Trophoblast cell (in vitro differentiated cells and primary cell): ENCODE data around the gene ZHX3.
"Not testable (repeated sequence)": the region's sequence is repeated elsewhere in the genome, so short reads cannot be mapped to it uniquely, and the experiment has no call there.

ENCODE experiments used
- DNase-seq, 2 donors: peaks; one replicate each; pipeline ENCODE4 v3.0.0-alpha.2; 2016
- H2AFZ ChIP-seq: 2 replicates; pipeline ENCODE4 v1.6.1; 2013; ENCODE audit warnings: low read length, moderate library complexity, mild to moderate bottlenecking; ENCODE audit not compliant: insufficient read depth, poor library complexity
- H2AK5ac ChIP-seq: 2 replicates; pipeline ENCODE4 v1.6.1; 2013; ENCODE audit warnings: mild to moderate bottlenecking, low read length
- H2BK120ac ChIP-seq: 2 replicates; pipeline ENCODE4 v1.6.1; 2013; ENCODE audit warnings: low read length, mild to moderate bottlenecking, moderate library complexity; ENCODE audit not compliant: insufficient read depth, poor library complexity
- H2BK12ac ChIP-seq: 2 replicates; pipeline ENCODE4 v1.6.1; 2013; ENCODE audit warnings: mild to moderate bottlenecking, low read length, moderate library complexity
- H2BK5ac ChIP-seq: 2 replicates; pipeline ENCODE4 v1.6.1; 2013; ENCODE audit warnings: low read length, low read depth, moderate library complexity, mild to moderate bottlenecking; ENCODE audit not compliant: poor library complexity
- H3K14ac ChIP-seq: 2 replicates; pipeline ENCODE4 v1.6.1; 2013; ENCODE audit warnings: mild to moderate bottlenecking, low read length
- H3K18ac ChIP-seq: 2 replicates; pipeline ENCODE4 v1.6.1; 2013; ENCODE audit warnings: mild to moderate bottlenecking, low read length
- H3K23ac ChIP-seq: 2 replicates; pipeline ENCODE4 v1.6.1; 2013; ENCODE audit warnings: low read length
- H3K27ac ChIP-seq: 2 replicates; pipeline ENCODE4 v1.5.1; 2013; ENCODE audit warnings: low read depth, mild to moderate bottlenecking, inconsistent platforms, low read length, moderate library complexity
- H3K27me3 ChIP-seq: 2 replicates; pipeline ENCODE4 v1.6.1; 2013; ENCODE audit warnings: inconsistent platforms, mild to moderate bottlenecking, low read length, moderate library complexity; ENCODE audit not compliant: insufficient read depth
- H3K36me3 ChIP-seq, 2 experiments: 1 replicate in 1 of 2; 2 replicates in 1 of 2; pipeline ENCODE4 v1.6.1; 2013; ENCODE audit warnings: low read length in 2 of 2, mild to moderate bottlenecking in 2 of 2, moderate library complexity in 1 of 2; ENCODE audit not compliant: insufficient read depth in 2 of 2, control insufficient read depth in 1 of 2
- H3K4ac ChIP-seq: 2 replicates; pipeline ENCODE4 v1.6.1; 2013; ENCODE audit warnings: low read depth, mild to moderate bottlenecking, low read length, moderate library complexity
- H3K4me1 ChIP-seq, 2 experiments: 1 replicate in 1 of 2; 2 replicates in 1 of 2; pipeline ENCODE4 v1.6.1; 2013; ENCODE audit warnings: low read length in 2 of 2, mild to moderate bottlenecking in 2 of 2, moderate library complexity in 1 of 2; ENCODE audit not compliant: insufficient read depth in 2 of 2, control insufficient read depth in 1 of 2
- H3K4me2 ChIP-seq: 2 replicates; pipeline ENCODE4 v1.6.1; 2013; ENCODE audit warnings: inconsistent platforms, mild to moderate bottlenecking, low read length, moderate library complexity
- H3K4me3 ChIP-seq: 2 replicates; pipeline ENCODE4 v1.5.1; 2013; ENCODE audit warnings: mild to moderate bottlenecking, low read depth, low read length, inconsistent platforms
- H3K79me1 ChIP-seq: one replicate; pipeline ENCODE4 v1.6.1; 2013; ENCODE audit warnings: low read length
- H3K79me2 ChIP-seq: 2 replicates; pipeline ENCODE4 v1.6.1; 2013; ENCODE audit warnings: low read length, mild to moderate bottlenecking; ENCODE audit not compliant: control insufficient read depth, insufficient read depth, poor library complexity
- H3K9ac ChIP-seq: 2 replicates; pipeline ENCODE4 v1.6.1; 2013; ENCODE audit warnings: mild to moderate bottlenecking, low read length
- H3K9me3 ChIP-seq: 2 replicates; pipeline ENCODE4 v1.6.1; 2013; ENCODE audit warnings: low read depth, mild to moderate bottlenecking, control low read depth, inconsistent platforms, low read length; ENCODE audit not compliant: insufficient read depth
- H4K12ac ChIP-seq: 2 replicates; pipeline ENCODE4 v1.6.1; 2013; ENCODE audit warnings: low read depth, mild to moderate bottlenecking, low read length, moderate library complexity
- H4K8ac ChIP-seq: 2 replicates; pipeline ENCODE4 v1.6.1; 2013; ENCODE audit warnings: low read depth, mild to moderate bottlenecking, low read length, moderate library complexity
- H4K91ac ChIP-seq: one replicate; pipeline ENCODE4 v1.6.1; 2013; ENCODE audit warnings: low read depth, mild to moderate bottlenecking, low read length, moderate library complexity
- WGBS: extraction: QIAGEN DNeasy Blood & Tissue Kit; methylation state at CpG from one replicate; pipeline ENCODE4 v1.1.7; 2013; ENCODE audit warnings: missing lambda C conversion rate; ENCODE audit not compliant: insufficient read length, insufficient coverage; ENCODE audit errors: extremely low coverage; 5-methylcytosine and 5-hydroxymethylcytosine counted together

Gene ZHX3

DNA sequence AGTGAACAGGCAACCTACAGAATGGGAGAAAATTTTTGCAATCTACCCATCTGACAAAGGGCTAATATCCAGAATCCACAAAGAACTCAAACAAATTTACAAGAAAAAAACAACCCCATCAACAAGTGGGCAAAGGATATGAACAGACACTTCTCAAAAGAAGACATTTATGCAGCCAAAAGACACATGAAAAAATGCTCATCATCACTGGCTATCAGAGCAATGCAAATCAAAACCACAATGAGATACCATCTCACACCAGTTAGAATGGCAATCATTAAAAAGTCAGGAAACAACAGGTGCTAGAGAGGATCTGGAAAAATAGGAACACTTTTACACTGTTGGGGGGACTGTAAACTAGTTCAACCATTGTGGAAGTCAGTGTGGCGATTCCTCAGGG, 80.7 kb downstream of the ZHX3 start:
- H3K23ac ChIP-seq, result not testable (repeated sequence)

DNA sequence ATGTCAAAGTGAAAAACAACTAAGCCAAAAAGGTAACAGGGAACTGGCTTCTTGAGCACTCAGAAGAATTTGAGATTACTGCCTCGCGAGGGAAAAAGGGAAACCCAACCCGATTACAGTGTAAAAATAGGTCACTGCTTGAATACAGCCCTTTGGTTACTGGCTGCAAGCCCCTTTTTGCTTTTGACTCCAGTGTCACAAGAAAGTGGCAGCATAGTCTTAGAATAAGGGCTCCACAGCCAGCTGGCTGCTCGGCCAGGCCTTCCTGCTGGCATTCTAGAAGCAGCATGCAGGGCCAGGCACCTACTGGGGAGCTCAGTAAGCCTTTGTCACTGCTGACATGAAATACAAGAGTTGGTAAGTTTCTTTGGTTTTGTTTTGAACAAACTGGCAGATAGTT, 83.0 kb downstream of the ZHX3 start:
- WGBS, result no CpG with 5 or more reads among the region's 4 CpGs
- no peak overlapping the region for H3K27ac ChIP-seq

More for the DNA sequence above, 80.7 kb downstream of the ZHX3 start:
- not testable (repeated sequence) for H2AK5ac ChIP-seq, H2AFZ ChIP-seq, H2BK120ac ChIP-seq, H4K91ac ChIP-seq, H4K12ac ChIP-seq, H3K4ac ChIP-seq, H3K4me3 ChIP-seq, H3K18ac ChIP-seq, H4K8ac ChIP-seq, H3K27ac ChIP-seq, H2BK5ac ChIP-seq, H3K4me2 ChIP-seq, H3K79me1 ChIP-seq, H3K36me3 ChIP-seq, H3K14ac ChIP-seq, H2BK12ac ChIP-seq, DNase-seq, H3K9me3 ChIP-seq, H3K27me3 ChIP-seq, H3K4me1 ChIP-seq, H3K79me2 ChIP-seq, H3K9ac ChIP-seq
- WGBS, result no CpG with 5 or more reads among the region's 1 CpG

DNA sequence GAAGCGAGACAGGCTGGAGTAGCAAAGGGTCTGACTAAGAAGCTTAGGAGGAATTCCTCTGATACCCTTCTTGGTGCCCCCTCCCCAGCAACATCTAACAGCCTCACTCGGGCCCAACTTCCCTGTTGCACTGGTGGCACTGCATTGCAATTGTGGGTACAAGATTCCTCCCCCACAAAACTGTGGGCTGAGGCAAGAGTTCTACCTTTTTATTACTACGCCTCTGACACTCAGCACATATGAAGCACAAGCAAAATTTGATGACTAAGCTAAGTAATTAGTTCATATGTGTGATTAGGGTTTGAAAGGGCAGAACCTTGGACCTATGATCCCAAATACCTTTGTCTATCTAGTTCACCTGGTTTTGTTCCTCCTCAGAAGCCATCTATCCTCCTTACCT, 83.5 kb downstream of the ZHX3 start:
- H2BK120ac ChIP-seq, result no peak overlapping the region
- no peak overlapping the region for H3K27ac ChIP-seq
- WGBS, result no CpG with 5 or more reads among the region's 3 CpGs
- no peaks in the 10 kb centered on the region for H3K79me2 ChIP-seq
- no peak overlapping the region for H2BK5ac ChIP-seq
- H4K12ac ChIP-seq, result no peak overlapping the region
- H3K4me1 ChIP-seq, result peaks cover 0 to 3% of the 10 kb centered on the region in 2 experiments
- H3K18ac ChIP-seq, result no peak overlapping the region
- no peaks in the 10 kb centered on the region for H3K9me3 ChIP-seq
- no peak overlapping the region for H4K91ac ChIP-seq
- no peak overlapping the region for H2BK12ac ChIP-seq
- H3K9ac ChIP-seq, result no peak overlapping the region
- no peak overlapping the region for H4K8ac ChIP-seq
- no peak overlapping the region for H3K14ac ChIP-seq
- DNase-seq, result peak in 1 of 2 donors; percentile 4
- H3K4ac ChIP-seq, result no peak overlapping the region
- no peaks in the 10 kb centered on the region for H3K36me3 ChIP-seq
- H3K79me1 ChIP-seq, result no peaks in the 10 kb centered on the region
- H2AK5ac ChIP-seq, result no peak overlapping the region
- no peak overlapping the region for H3K4me2 ChIP-seq
- H2AFZ ChIP-seq, result no peak overlapping the region
- no peak overlapping the region for H3K23ac ChIP-seq
- H3K27me3 ChIP-seq, result no peaks in the 10 kb centered on the region
- H3K4me3 ChIP-seq, result no peak overlapping the region

More for the DNA sequence above, 83.0 kb downstream of the ZHX3 start:
- Histone ChIP-seq H3K23ac (no peak overlapping the region), H4K91ac (no peak overlapping the region), H3K4me1 (peaks cover 0 to 3% of the 10 kb centered on the region in 2 experiments), H3K14ac (no peak overlapping the region), H3K9me3 (peaks cover 2% of the 10 kb centered on the region), H2BK5ac (no peak overlapping the region), H4K8ac (no peak overlapping the region), H3K4ac (no peak overlapping the region), H2BK120ac (no peak overlapping the region), H3K4me2 (no peak overlapping the region), H3K27me3 (no peaks in the 10 kb centered on the region), H2AK5ac (no peak overlapping the region), H3K36me3 (no peaks in the 10 kb centered on the region), H2BK12ac (no peak overlapping the region), H3K79me2 (no peaks in the 10 kb centered on the region), H3K18ac (no peak overlapping the region), H3K79me1 (no peaks in the 10 kb centered on the region), H4K12ac (no peak overlapping the region), H3K4me3 (no peak overlapping the region), H2AFZ (no peak overlapping the region), H3K9ac (no peak overlapping the region)
- peak in 1 of 2 donors; percentile 7 for DNase-seq

DNA sequence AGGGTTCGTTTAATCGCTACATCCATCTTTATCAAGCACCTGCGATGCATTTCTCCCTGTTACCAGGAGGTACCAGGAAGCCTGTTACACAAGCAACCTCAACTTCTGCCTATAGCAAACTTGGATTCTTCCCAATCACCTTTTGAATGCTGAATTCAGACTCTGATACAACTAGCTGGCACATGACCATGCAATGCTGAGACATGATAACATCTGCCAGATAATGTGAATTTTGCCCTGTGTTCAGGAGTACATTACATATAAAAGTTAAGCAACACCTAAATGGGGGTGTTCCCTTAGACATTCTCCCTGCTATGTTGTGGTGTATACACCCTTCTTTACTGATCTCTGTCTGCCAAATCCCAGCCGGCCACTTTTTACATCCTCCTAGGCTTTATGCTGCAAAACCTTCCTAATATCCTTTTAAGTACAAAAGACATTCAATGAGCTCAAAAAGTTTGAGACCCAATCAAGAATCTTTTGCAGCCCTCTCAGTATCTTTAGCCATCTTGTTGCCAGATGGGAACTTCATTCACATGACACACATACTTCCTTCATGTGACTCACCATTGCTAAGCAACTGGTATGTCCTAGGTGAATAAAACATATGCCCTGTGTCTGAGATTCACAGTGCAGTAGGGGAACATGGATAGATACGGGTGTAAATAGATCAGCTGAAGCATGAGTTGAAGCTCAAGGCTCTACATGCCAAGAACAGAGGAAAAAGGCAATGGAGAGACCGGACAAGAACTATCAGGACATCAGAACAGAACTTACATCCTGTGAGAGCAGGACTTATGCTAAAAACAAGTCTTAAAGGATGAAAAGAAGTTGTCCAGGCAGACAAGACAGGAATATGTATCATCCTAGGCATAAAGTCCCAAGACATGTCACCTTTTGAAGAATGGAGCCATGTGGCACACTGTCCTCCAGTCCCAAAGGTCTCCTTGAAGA, 84.3 kb downstream of the ZHX3 start:
- H3K27me3 ChIP-seq, result no peaks in the 10 kb centered on the region
- no peak overlapping the region for H3K4me3 ChIP-seq
- no peak overlapping the region for H2BK120ac ChIP-seq
- H3K23ac ChIP-seq, result no peak overlapping the region
- H3K9ac ChIP-seq, result no peak overlapping the region
- H3K18ac ChIP-seq, result no peak overlapping the region
- H3K4me2 ChIP-seq, result no peak overlapping the region
- H3K9me3 ChIP-seq, result no peaks in the 10 kb centered on the region
- peak; percentile 65 to 92 for DNase-seq
- no peaks in the 10 kb centered on the region for H3K36me3 ChIP-seq
- no peaks in the 10 kb centered on the region for H3K79me2 ChIP-seq
- H2BK12ac ChIP-seq, result no peak overlapping the region
- H3K4me1 ChIP-seq, result peaks cover 0 to 3% of the 10 kb centered on the region in 2 experiments
- H2AFZ ChIP-seq, result no peak overlapping the region
- H3K4ac ChIP-seq, result no peak overlapping the region
- no peak overlapping the region for H2AK5ac ChIP-seq
- H3K79me1 ChIP-seq, result no peaks in the 10 kb centered on the region
- H3K27ac ChIP-seq, result no peak overlapping the region
- WGBS, result no CpG with 5 or more reads among the region's 6 CpGs
- no peak overlapping the region for H4K8ac ChIP-seq
- H2BK5ac ChIP-seq, result no peak overlapping the region
- no peak overlapping the region for H3K14ac ChIP-seq
- no peak overlapping the region for H4K91ac ChIP-seq
- no peak overlapping the region for H4K12ac ChIP-seq
